Thyroid gland (tissue), 4 donors: Measurements from ENCODE around the gene KRTAP10-4. TPM values are rescaled to one million over a fixed set of nuclear protein-coding genes. Genes with fewer than 3 reads are reported as not detected.

Experiments
- DNase-seq, 2 donors: peaks; one replicate each; pipeline ENCODE4 v3.0.0-alpha.2; 2019
- H3K27ac ChIP-seq, 3 donors: fragments of 200-600 bp; sonication (generic); 1 replicate in 2 of 3; 2 replicates in 1 of 3; pipeline ENCODE4 v1.5.1; 2016 to 2019; ENCODE audit warnings: mild to moderate bottlenecking in 1 of 3, moderate library complexity in 1 of 3
- H3K27me3 ChIP-seq: fragments of 200-600 bp; sonication (generic); one replicate; pipeline ENCODE4 v1.5.1; 2019
- H3K36me3 ChIP-seq, 2 donors: fragments of 200-600 bp; sonication (generic); one replicate each; pipeline ENCODE4 v1.5.1; 2016 to 2019
- H3K4me1 ChIP-seq, 2 donors: fragments of 200-600 bp; sonication (generic); one replicate each; pipeline ENCODE4 v1.5.1; 2017 to 2019
- H3K4me3 ChIP-seq, 3 donors: fragments of 200-600 bp; sonication (generic); replicated peaks in 1 of 3; 1 replicate in 2 of 3; 2 replicates in 1 of 3; pipeline ENCODE4 v1.5.1; 2016; ENCODE audit warnings: mild to moderate bottlenecking in 1 of 3
- H3K9me3 ChIP-seq: fragments of 200-600 bp; sonication (generic); one replicate; pipeline ENCODE4 v1.5.1; 2017
- CTCF ChIP-seq, 6 experiments: fragments of 200-600 bp in 3 of 6; fragments of 450-650 bp in 3 of 6; sonication (generic) in 3 of 6; IDR thresholded peaks; one replicate each; pipeline ENCODE4 v1.5.1; 2016 to 2019; ENCODE audit warnings: antibody characterized with exemption in 6 of 6, mild to moderate bottlenecking in 2 of 6, inconsistent platforms in 1 of 6, moderate library complexity in 1 of 6
- POLR2A ChIP-seq, 2 donors: fragments of 450-650 bp; IDR thresholded peaks; one replicate each; pipeline ENCODE4 v1.6.1; 2017; ENCODE audit warnings: antibody characterized with exemption in 2 of 2, mild to moderate bottlenecking in 2 of 2, moderate library complexity in 1 of 2
- WGBS, 2 donors: methylation state at CpG; one replicate each; pipeline ENCODE4 v1.1.5; 2017; 5-methylcytosine and 5-hydroxymethylcytosine counted together
- intact Hi-C: fragments of 100-400 bp; cut with DNase I; formaldehyde crosslinking; loops from one replicate; pipeline ENCODE4 v1.15.1; 2023
- total RNA-seq, 4 donors: library from RNA; depleted of rRNA; stranded (reverse); fragments of >200 nt; gene quantifications; one replicate each; pipeline ENCODE4 v1.2.3, GENCODE V29; 2016

KRTAP10-4 gene
- total RNA-seq, 4 donors from 2014 or later, result not detected

DNA sequence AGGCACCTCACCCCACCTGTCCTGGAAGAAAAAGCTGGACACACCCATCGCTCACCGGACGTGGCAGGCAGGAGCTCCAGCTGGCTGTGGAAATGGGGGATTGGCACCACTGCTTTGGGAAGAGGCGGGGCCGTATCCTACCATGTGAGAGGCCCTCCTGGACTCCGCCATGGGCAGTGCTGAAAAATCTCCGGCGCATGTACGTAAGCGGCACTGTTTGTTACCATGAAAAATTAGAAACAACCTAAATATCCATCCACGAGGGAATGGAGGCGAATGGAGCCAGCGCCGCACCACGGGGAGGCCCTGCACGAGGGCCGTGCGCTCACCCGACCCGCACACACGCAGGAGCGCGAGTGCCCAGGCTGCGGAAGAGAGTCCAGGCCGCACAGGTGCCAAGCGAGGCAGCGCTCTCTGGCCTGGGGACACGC is 41.4 kb downstream of the KRTAP10-4 start:
- Histone ChIP-seq H3K4me1 (no peaks in the 10 kb centered on the region), H3K36me3 (no peaks in the 10 kb centered on the region), H3K27me3 (no peaks in the 10 kb centered on the region), H3K27ac (no peak overlapping the region), H3K4me3 (no peak overlapping the region), H3K9me3 (no peaks in the 10 kb centered on the region)
- 91 to 93% methylated on average over 28 of the region's 28 CpGs for WGBS, 2 donors
- TF ChIP-seq POLR2A (IDR thresholded peaks at IDR 0.05) (no peak), CTCF (IDR thresholded peaks at IDR 0.05) (no peak)
- intact Hi-C loops, result no loop called here
- no peak for DNase-seq

GRCh38 chr21:44615466-44615865 is 41.9 kb downstream of the KRTAP10-4 start:
- H3K4me3 ChIP-seq, result no peak overlapping the region
- no peak overlapping the region for H3K27ac ChIP-seq
- no peaks in the 10 kb centered on the region for H3K27me3 ChIP-seq
- no peaks in the 10 kb centered on the region for H3K9me3 ChIP-seq
- intact Hi-C loops, result no loop called here
- 82 to 92% methylated on average over 8 of the region's 8 CpGs for WGBS, 2 donors
- no peak for DNase-seq
- no peaks in the 10 kb centered on the region for H3K36me3 ChIP-seq
- TF ChIP-seq POLR2A (IDR thresholded peaks at IDR 0.05) (no peak), CTCF (IDR thresholded peaks at IDR 0.05) (no peak)
- no peaks in the 10 kb centered on the region for H3K4me1 ChIP-seq

GRCh38 chr21:44615911-44616590 is 42.5 kb downstream of the KRTAP10-4 start:
- intact Hi-C loops, result no loop called here
- Histone ChIP-seq H3K9me3 (no peaks in the 10 kb centered on the region), H3K27me3 (no peaks in the 10 kb centered on the region), H3K27ac (no peak overlapping the region), H3K4me3 (no peak overlapping the region), H3K36me3 (no peaks in the 10 kb centered on the region), H3K4me1 (no peaks in the 10 kb centered on the region)
- no peak for TF ChIP-seq CTCF (IDR thresholded peaks at IDR 0.05)
- TF ChIP-seq POLR2A (IDR thresholded peaks at IDR 0.05), result no peak
- 77 to 88% methylated on average over 13 of the region's 17 CpGs for WGBS, 2 donors
- no peak for DNase-seq

DNA sequence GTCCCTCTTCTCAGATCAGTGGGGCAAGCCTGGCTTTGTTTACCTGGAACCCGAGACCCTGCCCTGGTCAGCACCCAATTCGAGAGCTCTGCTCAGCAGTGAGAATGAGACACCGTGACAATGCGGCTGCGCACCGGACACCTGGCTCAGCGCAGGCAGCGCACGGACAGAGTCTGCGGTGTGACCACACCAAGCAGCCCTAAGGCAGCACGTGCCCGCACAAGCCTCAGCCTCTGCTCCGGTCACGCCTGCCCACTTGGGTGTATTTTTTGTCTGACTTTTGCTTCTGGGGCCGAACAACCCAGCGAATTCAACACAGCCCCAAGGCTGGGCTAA is 43.0 kb downstream of the KRTAP10-4 start:
- Histone ChIP-seq H3K9me3 (no peaks in the 10 kb centered on the region), H3K27ac (no peak overlapping the region), H3K4me1 (no peaks in the 10 kb centered on the region), H3K36me3 (no peaks in the 10 kb centered on the region), H3K27me3 (no peaks in the 10 kb centered on the region), H3K4me3 (no peak overlapping the region)
- intact Hi-C loops, result no loop called here
- DNase-seq, result no peak
- WGBS, 2 donors, result 85 to 88% methylated on average over 16 of the region's 16 CpGs
- TF ChIP-seq CTCF (IDR thresholded peaks at IDR 0.05) (no peak), POLR2A (IDR thresholded peaks at IDR 0.05) (no peak)

DNA sequence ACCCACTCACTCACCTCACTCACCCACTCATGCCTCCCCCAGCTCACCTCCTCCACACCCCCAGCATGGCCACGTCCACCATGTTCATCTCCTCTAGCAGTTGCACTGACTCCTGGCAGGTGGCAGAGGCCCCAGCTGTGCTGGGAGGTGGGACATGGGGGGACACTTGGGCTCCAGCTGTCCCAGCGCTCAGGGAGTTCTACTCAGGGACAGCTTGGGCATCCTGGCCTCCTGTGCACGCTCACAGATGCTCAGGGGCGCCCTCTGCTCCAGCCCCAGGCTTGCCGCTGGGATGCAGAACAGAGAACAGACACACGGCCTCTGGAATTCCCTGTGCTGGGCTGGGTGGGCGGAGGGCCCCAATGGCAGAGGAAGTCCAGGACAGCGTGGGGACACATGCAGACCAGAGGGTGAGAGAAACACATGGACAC is 43.6 kb downstream of the KRTAP10-4 start:
- Histone ChIP-seq H3K4me3 (no peak overlapping the region), H3K36me3 (no peaks in the 10 kb centered on the region), H3K27me3 (no peaks in the 10 kb centered on the region), H3K9me3 (no peaks in the 10 kb centered on the region), H3K4me1 (no peaks in the 10 kb centered on the region), H3K27ac (no peak overlapping the region)
- intact Hi-C loops, result no loop called here
- TF ChIP-seq CTCF (IDR thresholded peaks at IDR 0.05) (no peak), POLR2A (IDR thresholded peaks at IDR 0.05) (no peak)
- 71 to 79% methylated on average over 6 to 7 of the region's 8 CpGs for WGBS, 2 donors
- DNase-seq, result no peak
